ENCODE measurements around the gene SERPINA5. TPM values are rescaled to one million over a fixed set of nuclear protein-coding genes. Genes with fewer than 3 reads are reported as not detected.

Gene SERPINA5
- total and polyA plus RNA-seq, 2 of the 13 experiments (the other 11 are each of a cell fraction or from before 2014, with no cell fraction given) = 449 to 498 TPM

GRCh38 chr14:94636744-94637412, 55.7 kb downstream of the SERPINA5 start (continued):
- TF ChIP-seq THRA (CRISPR knock-in tag; IDR thresholded peaks at IDR 0.05; ENCODE audit: borderline replicate concordance) (peak; percentile 83; the same call in 1 of the 2 replicates), RNF219 (CRISPR knock-in tag; IDR thresholded peaks at IDR 0.05) (no peak), ZNF768 (CRISPR knock-in tag; IDR thresholded peaks at IDR 0.05) (no peak), ZNF639 (CRISPR knock-in tag; conservative IDR thresholded peaks at IDR 0.05) (no peak), ZNF329 (CRISPR knock-in tag; IDR thresholded peaks at IDR 0.05; ENCODE audit: low read depth) (peak; percentile 82; the same call in 1 of the 2 replicates), ZNF362 (CRISPR knock-in tag; IDR thresholded peaks at IDR 0.05; ENCODE audit: borderline replicate concordance) (0 out of 2 replicates have a peak, but pooled peaks have one; percentile 19), NR2F1 (CRISPR knock-in tag; IDR thresholded peaks at IDR 0.05) (peak; percentile 23 to 58; a peak in 1 of 4 replicates), SMARCE1 (IDR thresholded peaks at IDR 0.05; ENCODE audit: borderline replicate concordance) (no peak), ZNF724P (CRISPR knock-in tag; IDR thresholded peaks at IDR 0.05; ENCODE audit: borderline replicate concordance) (no peak), MED13 (CRISPR knock-in tag; IDR thresholded peaks at IDR 0.05) (peak; percentile 67), MEF2D (CRISPR knock-in tag; IDR thresholded peaks at IDR 0.05) (peak; percentile 82), HOXA3 (CRISPR knock-in tag; IDR thresholded peaks at IDR 0.05) (peak; percentile 73), NKX3-1 (CRISPR knock-in tag; IDR thresholded peaks at IDR 0.05) (peak; percentile 81; the same call in 1 of the 2 replicates), ZFP36L2 (CRISPR knock-in tag; IDR thresholded peaks at IDR 0.05) (no peak), ZNF703 (CRISPR knock-in tag; IDR thresholded peaks at IDR 0.05; ENCODE audit: borderline replicate concordance) (0 out of 2 replicates have a peak, but pooled peaks have one; percentile 40), MYPOP (CRISPR knock-in tag; IDR thresholded peaks at IDR 0.05) (0 out of 2 replicates have a peak, but pooled peaks have one; percentile 32), FOXJ3 (CRISPR knock-in tag; IDR thresholded peaks at IDR 0.05; ENCODE audit: borderline replicate concordance) (peak; percentile 84; the same call in 1 of the 2 replicates), ZKSCAN5 (CRISPR knock-in tag; IDR thresholded peaks at IDR 0.05) (no peak), ZNF614 (CRISPR knock-in tag; IDR thresholded peaks at IDR 0.05; ENCODE audit: borderline replicate concordance) (0 out of 2 replicates have a peak, but pooled peaks have one; percentile 27), FOSL2 (CRISPR knock-in tag; IDR thresholded peaks at IDR 0.05) (peak; percentile 77), SMC3 (IDR thresholded peaks at IDR 0.05; ENCODE audit: low read length) (peak; percentile 53), ZNF629 (CRISPR knock-in tag; conservative IDR thresholded peaks at IDR 0.05) (0 out of 2 replicates have a peak, but pooled peaks have one; percentile 15)
